Measurements from ENCODE around the gene RER1. TPM values are rescaled to one million over a fixed set of nuclear protein-coding genes. Genes with fewer than 3 reads are reported as not detected.

RER1 gene
- total RNA-seq, 4 donors from 2014 or later: 51.1 to 60.5 (median 55.4) TPM

DNA sequence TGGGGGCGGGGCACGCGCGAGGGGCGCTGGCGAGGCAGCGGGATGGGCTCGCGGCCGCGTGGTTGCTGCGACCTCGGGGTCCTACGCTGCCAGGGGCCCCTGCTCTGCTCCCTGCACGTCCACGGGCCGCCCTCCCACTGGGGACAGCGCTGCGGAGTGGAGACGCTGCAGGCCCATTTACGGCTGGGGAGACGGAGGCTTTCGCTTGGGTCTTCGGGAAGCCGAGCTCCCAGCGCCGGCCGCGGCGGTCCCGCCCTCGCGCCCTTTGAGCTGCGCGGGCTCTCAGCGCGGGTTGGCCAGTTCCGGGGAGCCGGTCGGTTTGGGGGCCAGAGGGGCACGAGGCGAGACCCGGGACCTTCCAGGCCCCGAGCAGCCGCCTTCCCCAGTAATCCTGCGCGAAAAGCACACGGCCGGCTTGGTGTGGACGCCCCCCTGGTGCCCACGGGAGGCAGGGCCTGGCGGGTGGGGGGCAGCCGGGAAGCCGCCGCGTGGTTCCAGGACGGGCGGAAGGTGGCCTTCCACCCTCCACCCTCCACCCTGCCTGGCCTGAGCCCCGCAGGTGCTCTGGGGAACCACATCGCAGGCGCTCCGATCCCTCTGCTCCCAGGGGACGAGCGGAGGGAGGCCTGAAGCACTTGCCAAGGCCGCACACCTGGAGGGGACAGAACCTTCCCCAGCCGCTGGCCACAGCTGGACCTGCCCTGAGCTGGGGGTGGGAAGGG lies 21.3 kb downstream of the RER1 start:
- TF ChIP-seq POLR2A (IDR thresholded peaks at IDR 0.05): peak in 1 of 2 donors; percentile 33
- TF ChIP-seq, protein P1, sequence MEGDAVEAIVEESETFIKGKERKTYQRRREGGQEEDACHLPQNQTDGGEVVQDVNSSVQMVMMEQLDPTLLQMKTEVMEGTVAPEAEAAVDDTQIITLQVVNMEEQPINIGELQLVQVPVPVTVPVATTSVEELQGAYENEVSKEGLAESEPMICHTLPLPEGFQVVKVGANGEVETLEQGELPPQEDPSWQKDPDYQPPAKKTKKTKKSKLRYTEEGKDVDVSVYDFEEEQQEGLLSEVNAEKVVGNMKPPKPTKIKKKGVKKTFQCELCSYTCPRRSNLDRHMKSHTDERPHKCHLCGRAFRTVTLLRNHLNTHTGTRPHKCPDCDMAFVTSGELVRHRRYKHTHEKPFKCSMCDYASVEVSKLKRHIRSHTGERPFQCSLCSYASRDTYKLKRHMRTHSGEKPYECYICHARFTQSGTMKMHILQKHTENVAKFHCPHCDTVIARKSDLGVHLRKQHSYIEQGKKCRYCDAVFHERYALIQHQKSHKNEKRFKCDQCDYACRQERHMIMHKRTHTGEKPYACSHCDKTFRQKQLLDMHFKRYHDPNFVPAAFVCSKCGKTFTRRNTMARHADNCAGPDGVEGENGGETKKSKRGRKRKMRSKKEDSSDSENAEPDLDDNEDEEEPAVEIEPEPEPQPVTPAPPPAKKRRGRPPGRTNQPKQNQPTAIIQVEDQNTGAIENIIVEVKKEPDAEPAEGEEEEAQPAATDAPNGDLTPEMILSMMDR (IDR thresholded peaks at IDR 0.05 in 4 of 5, conservative IDR thresholded peaks at IDR 0.05 in 1 of 5): no peak
- DNase-seq (no peak), ATAC-seq (peak; percentile 59 to 70)
- intact Hi-C loops (cut with DNase I; ENCODE audit: low total_unique reads): loop anchor here (1.0 kb wide), 5 partner anchors 22 to 1487 kb away; partner anchors contain the start of genes C1orf174, MORN1, PANK4 and PRXL2B
- Histone ChIP-seq H3K4me1 (peaks cover 22 to 24% of the 10 kb centered on the region in 2 donors), H3K27ac (peak overlapping the region; percentile 67 to 81 (median 78)), H3K36me3 (peaks cover 0 to 7% of the 10 kb centered on the region in 2 donors), H3K27me3 (peaks cover 16 to 29% (median 25%) of the 10 kb centered on the region in 3 donors), H3K9me3 (no peaks in the 10 kb centered on the region), H3K4me3 (peak overlapping the region; percentile 64 to 97 (median 74))
- in situ Hi-C loops (cut with MboI; ENCODE audit: low sequenced_read_pairs in 4 of 4): loop anchor here (10.0 to 25.0 kb wide), 2 partner anchors 132 to 374 kb away; no protein-coding TSS in a partner anchor

DNA sequence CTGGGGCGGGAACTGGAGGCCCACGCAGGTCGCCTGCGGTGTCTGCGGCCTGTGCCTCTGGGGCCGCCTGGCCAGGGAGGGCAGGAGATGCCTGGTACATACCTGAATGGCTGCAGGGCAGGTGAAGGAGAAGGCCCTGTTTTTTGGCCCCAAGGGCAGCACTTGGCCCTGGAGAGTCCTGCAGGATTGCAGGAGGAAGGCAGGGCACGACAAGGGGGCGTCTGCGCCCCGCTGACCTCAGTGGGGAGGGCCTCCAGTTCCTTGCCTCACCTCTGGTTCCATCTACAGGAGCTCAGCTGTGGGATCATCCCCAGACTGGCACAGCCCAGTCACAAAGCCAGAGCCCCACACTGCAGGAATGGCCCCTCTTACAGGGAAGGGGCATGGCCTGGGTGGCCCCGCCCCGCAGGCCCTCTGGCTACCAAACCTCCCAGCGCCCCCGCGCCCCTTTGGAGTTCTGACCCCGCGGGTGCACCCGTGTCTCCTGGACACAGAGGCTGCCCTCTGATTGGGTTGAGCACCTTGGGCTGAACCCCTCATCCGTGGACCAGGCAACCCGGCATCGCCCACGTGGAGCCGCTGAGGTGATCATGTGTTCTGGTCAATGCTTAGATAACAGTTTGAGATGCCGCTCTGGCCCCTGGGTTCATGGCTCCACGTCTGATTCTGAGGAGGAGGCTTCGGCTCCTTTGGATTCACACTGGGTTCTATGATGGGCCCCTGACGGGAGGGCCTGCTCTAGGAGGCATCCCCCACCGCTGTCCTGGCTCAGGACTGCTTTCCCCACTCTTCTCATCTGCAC lies 22.1 kb downstream of the RER1 start:
- Histone ChIP-seq H3K36me3 (no peaks in the 10 kb centered on the region), H3K27me3 (peaks cover 22 to 36% (median 32%) of the 10 kb centered on the region in 3 donors), H3K27ac (peak overlapping the region in 2 of 4 donors; percentile 76 to 81), H3K4me3 (peak overlapping the region; percentile 64 to 97 (median 74)), H3K4me1 (peaks cover 22 to 24% of the 10 kb centered on the region in 2 donors), H3K9me3 (no peaks in the 10 kb centered on the region)
- intact Hi-C loops (cut with DNase I; ENCODE audit: low total_unique reads): loop anchor here (1.0 kb wide), 2 partner anchors 135 to 373 kb away; no protein-coding TSS in a partner anchor
- ATAC-seq: no peak
- no peak for DNase-seq
- no peak for TF ChIP-seq POLR2A (IDR thresholded peaks at IDR 0.05)
- TF ChIP-seq, protein P1 (IDR thresholded peaks at IDR 0.05 in 4 of 5, conservative IDR thresholded peaks at IDR 0.05 in 1 of 5): no peak
- in situ Hi-C loops (cut with MboI; ENCODE audit: low sequenced_read_pairs in 4 of 4): loop anchor here (10.0 to 25.0 kb wide), 2 partner anchors 131 to 374 kb away; no protein-coding TSS in a partner anchor

DNA sequence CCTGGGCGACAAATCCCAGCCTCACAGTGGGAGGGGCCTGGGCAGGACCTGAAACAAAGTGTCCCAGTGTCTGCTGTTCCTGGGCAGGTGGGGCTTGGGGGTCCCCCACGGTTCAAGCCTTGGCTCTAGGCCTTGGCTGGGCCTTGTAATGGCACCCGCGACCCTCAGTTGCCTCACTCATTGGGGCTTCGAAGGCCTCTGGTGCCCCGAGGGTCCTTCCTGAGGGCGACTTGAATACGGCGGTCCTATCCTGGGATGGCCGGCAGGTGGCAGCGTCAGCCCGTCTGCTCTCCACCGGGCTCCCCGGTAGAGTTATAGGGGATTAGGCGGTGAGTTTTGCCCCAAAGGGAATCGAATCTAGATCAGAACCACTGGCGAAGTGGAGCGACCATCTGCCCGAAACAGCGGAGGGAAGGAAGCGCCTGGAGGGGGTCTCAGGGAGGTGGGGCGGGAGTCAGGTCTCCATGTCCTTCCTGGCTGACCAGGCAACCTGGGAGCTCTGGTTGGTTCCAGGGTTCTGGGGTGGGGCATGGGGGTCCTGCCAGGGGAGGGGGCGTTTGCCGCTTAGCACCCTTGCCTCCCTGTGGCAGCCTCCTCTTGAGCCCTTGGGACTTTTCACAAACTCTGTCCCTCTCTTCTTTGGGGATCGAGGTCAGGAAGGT lies 22.8 kb downstream of the RER1 start:
- intact Hi-C loops (cut with DNase I; ENCODE audit: low total_unique reads): loop anchor here (1.0 kb wide), 2 partner anchors 134 to 372 kb away; no protein-coding TSS in a partner anchor
- in situ Hi-C loops (cut with MboI; ENCODE audit: low sequenced_read_pairs in 4 of 4): loop anchor here (10.0 to 25.0 kb wide), 2 partner anchors 130 to 373 kb away; no protein-coding TSS in a partner anchor
- Histone ChIP-seq H3K4me1 (peaks cover 22 to 24% of the 10 kb centered on the region in 2 donors), H3K27me3 (peaks cover 29 to 44% (median 39%) of the 10 kb centered on the region in 3 donors), H3K36me3 (no peaks in the 10 kb centered on the region), H3K4me3 (no peak overlapping the region), H3K9me3 (no peaks in the 10 kb centered on the region), H3K27ac (no peak overlapping the region)
- no peak for ATAC-seq
- TF ChIP-seq, protein P1 (IDR thresholded peaks at IDR 0.05 in 4 of 5, conservative IDR thresholded peaks at IDR 0.05 in 1 of 5): peak; percentile 84 to 97 (median 95)
- no peak for TF ChIP-seq POLR2A (IDR thresholded peaks at IDR 0.05)
- DNase-seq: peak; percentile 38 to 57

DNA sequence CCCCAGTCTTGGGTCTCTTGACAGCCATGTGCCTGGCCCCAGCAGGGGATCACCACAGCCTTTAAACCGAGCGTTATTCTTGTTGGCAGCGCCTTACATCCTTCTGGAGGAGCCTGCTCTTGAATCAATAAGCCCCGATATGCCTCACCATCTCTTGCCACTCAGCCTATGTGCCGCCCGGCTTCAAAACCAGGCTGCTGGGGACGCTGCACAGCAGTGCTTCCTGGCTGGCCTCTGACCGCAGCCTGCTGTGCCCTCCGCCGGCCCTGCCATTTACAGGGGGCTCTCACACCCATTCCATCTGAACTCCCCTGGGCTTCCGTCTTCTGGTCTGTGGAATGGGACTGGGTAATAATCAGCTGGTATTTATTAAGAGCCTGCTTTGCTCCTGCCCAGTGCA lies 23.7 kb downstream of the RER1 start:
- Histone ChIP-seq H3K4me1 (peaks cover 22 to 24% of the 10 kb centered on the region in 2 donors), H3K36me3 (no peaks in the 10 kb centered on the region), H3K27me3 (peaks cover 36 to 53% (median 48%) of the 10 kb centered on the region in 3 donors), H3K4me3 (no peak overlapping the region), H3K9me3 (no peaks in the 10 kb centered on the region), H3K27ac (no peak overlapping the region)
- intact Hi-C loops (cut with DNase I; ENCODE audit: low total_unique reads) (no loop called here), in situ Hi-C loops (cut with MboI; ENCODE audit: low sequenced_read_pairs in 4 of 4) (loop anchor here (10.0 to 25.0 kb wide), 2 partner anchors 129 to 372 kb away; no protein-coding TSS in a partner anchor)
- DNase-seq (no peak), ATAC-seq (no peak)
- TF ChIP-seq, protein P1 (IDR thresholded peaks at IDR 0.05 in 4 of 5, conservative IDR thresholded peaks at IDR 0.05 in 1 of 5): no peak
- TF ChIP-seq POLR2A (IDR thresholded peaks at IDR 0.05): no peak

Measured in gastrocnemius medialis (tissue), 4 donors.